ENCODE data around the gene MT1A. TPM values are rescaled to one million over a fixed set of nuclear protein-coding genes. Genes with fewer than 3 reads are reported as not detected.

Gene MT1A
- total and polyA plus RNA-seq, 2 donors (not counting 3 experiments of a cell fraction or from before 2014, with no cell fraction given) = 6.5 to 8.4 TPM

DNA sequence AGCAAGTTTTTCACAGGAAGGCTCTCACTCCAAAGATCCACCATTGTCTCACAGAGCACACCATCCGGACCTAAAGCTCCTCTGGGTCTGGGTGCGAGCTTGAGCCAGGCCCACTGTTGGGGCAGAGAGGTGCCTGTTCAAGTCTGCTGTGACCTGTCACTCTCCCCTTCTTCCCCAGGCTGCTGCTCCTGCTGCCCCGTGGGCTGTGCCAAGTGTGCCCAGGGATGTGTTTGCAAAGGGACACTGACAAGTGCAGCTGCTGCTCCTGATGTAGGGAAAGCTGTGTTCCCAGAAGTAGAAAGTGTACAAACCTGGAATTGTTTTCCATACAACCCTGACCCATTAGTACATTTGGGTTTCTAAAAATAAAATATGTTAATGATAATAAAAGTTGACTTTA lies 39.0 kb downstream of the MT1A start:
- dilution Hi-C loops (cut with MboI; ENCODE audit: extremely low pct_ligation_motif_present, low sequenced_read_pairs) = no loop called here
- H3K4me3 ChIP-seq (replicated peaks in 1 of 3; ENCODE audit: insufficient read depth in 1 of 3, low read depth in 1 of 3, low read length in 3 of 3) = no peak overlapping the region
- no peak overlapping the region for H2AFZ ChIP-seq (ENCODE audit: low read depth, low read length)
- no peaks in the 10 kb centered on the region for H3K9me3 ChIP-seq (replicated peaks; ENCODE audit: control insufficient read depth, insufficient read depth, low read length)
- no peaks in the 10 kb centered on the region for H4K20me1 ChIP-seq (replicated peaks; ENCODE audit: control insufficient read depth, extremely low read depth, insufficient read depth, low read length)
- TF ChIP-seq, protein P1, sequence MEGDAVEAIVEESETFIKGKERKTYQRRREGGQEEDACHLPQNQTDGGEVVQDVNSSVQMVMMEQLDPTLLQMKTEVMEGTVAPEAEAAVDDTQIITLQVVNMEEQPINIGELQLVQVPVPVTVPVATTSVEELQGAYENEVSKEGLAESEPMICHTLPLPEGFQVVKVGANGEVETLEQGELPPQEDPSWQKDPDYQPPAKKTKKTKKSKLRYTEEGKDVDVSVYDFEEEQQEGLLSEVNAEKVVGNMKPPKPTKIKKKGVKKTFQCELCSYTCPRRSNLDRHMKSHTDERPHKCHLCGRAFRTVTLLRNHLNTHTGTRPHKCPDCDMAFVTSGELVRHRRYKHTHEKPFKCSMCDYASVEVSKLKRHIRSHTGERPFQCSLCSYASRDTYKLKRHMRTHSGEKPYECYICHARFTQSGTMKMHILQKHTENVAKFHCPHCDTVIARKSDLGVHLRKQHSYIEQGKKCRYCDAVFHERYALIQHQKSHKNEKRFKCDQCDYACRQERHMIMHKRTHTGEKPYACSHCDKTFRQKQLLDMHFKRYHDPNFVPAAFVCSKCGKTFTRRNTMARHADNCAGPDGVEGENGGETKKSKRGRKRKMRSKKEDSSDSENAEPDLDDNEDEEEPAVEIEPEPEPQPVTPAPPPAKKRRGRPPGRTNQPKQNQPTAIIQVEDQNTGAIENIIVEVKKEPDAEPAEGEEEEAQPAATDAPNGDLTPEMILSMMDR (IDR thresholded peaks at IDR 0.05; ENCODE audit: extremely low read depth in 1 of 2, insufficient read depth in 1 of 2, low read depth in 1 of 2, low read length in 2 of 2) = no peak
- TF ChIP-seq POLR2AphosphoS5 (IDR thresholded peaks at IDR 0.05; ENCODE audit: insufficient read depth, low read depth, low read length) (no peak), GATA2 (IDR thresholded peaks at IDR 0.05; ENCODE audit: insufficient read depth, insufficient read length, low read depth, low read length) (no peak), POLR2A (IDR thresholded peaks at IDR 0.05; ENCODE audit: low read depth, low read length) (no peak), MYC (IDR thresholded peaks at IDR 0.05; ENCODE audit: low read depth, low read length) (no peak)
- ChIA-PET CTCF (interaction anchor here (0.9 to 2.5 kb wide), 5 partner anchors 19 to 112 kb away, joined by 3 to 22 read pairs (median 4); no protein-coding TSS in a partner anchor), POLR2A (no interaction called here)
- BruUV-seq (replicated peaks) = no TSS peak
- intact Hi-C loops (cut with micrococcal nuclease) = no loop called here
- no peak for DNase-seq (ENCODE audit: low read depth, low spot score)
- no peak overlapping the region for H3K4me2 ChIP-seq (ENCODE audit: insufficient read depth, low read length)
- H3K9ac ChIP-seq (replicated peaks; ENCODE audit: extremely low read depth, insufficient read depth, low read length) = no peak overlapping the region
- no peak for FAIRE-seq
- H3K27me3 ChIP-seq (ENCODE audit: control insufficient read depth in 2 of 2, insufficient read depth in 2 of 2, low read length in 2 of 2) = peaks cover 19 to 28% of the 10 kb centered on the region in 2 experiments
- no peaks in the 10 kb centered on the region for H3K79me2 ChIP-seq (ENCODE audit: control insufficient read depth, insufficient read depth, low read length)
- H3K27ac ChIP-seq (ENCODE audit: insufficient read depth, low read depth, low read length) = no peak overlapping the region
- peaks cover 5% of the 10 kb centered on the region for H3K4me1 ChIP-seq (ENCODE audit: control insufficient read depth, extremely low read depth, insufficient read depth, low read length)
- H3K36me3 ChIP-seq (ENCODE audit: control insufficient read depth in 2 of 2, extremely low read depth in 1 of 2, insufficient read depth in 2 of 2, low read length in 2 of 2) = no peaks in the 10 kb centered on the region
- no peaks in the 10 kb centered on the region for H3K9me1 ChIP-seq (replicated peaks; ENCODE audit: control insufficient read depth, extremely low read depth, insufficient read depth, low read length)

DNA sequence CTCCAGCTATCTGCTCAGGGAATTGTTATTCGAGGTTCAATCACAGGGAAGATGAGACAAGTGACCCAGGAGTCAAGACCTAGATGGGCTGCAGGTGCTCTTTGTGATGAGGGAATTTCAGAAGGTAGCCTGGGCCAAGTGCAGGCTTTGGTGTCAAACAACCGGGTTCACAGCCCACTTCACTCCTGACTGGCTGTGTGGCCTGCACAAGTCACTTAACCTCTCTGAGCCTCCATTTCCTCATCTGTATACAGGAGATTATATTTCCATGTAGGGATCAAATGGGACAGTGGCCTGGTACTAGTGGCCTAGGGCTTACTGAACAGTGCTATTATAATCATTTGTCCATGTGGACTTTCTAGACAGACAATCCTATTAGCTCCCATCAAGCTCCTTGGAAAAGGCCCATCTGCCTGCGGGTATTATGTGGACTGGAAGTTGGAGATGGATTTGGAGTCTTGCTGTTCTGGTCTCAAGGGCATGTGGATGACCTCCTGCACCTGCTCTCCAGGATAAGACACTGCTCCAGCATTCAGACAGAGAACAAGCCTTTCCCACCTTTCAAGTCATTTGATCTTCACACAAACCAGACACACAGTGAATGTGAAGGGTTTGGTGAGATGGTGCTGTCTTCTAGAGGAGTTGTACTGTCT lies 40.7 kb downstream of the MT1A start:
- no peak overlapping the region for H2AFZ ChIP-seq (ENCODE audit: low read depth, low read length)
- no peaks in the 10 kb centered on the region for H4K20me1 ChIP-seq (replicated peaks; ENCODE audit: control insufficient read depth, extremely low read depth, insufficient read depth, low read length)
- H3K36me3 ChIP-seq (ENCODE audit: control insufficient read depth in 2 of 2, extremely low read depth in 1 of 2, insufficient read depth in 2 of 2, low read length in 2 of 2) = no peaks in the 10 kb centered on the region
- no peak overlapping the region for H3K4me2 ChIP-seq (ENCODE audit: insufficient read depth, low read length)
- no peaks in the 10 kb centered on the region for H3K9me3 ChIP-seq (replicated peaks; ENCODE audit: control insufficient read depth, insufficient read depth, low read length)
- POLR2A ChIA-PET = no interaction called here
- H3K9me1 ChIP-seq (replicated peaks; ENCODE audit: control insufficient read depth, extremely low read depth, insufficient read depth, low read length) = no peaks in the 10 kb centered on the region
- intact Hi-C loops (cut with micrococcal nuclease) = no loop called here
- dilution Hi-C loops (cut with MboI; ENCODE audit: extremely low pct_ligation_motif_present, low sequenced_read_pairs) = no loop called here
- DNase-seq (ENCODE audit: low read depth, low spot score) (no peak), FAIRE-seq (no peak)
- no peak overlapping the region for H3K9ac ChIP-seq (replicated peaks; ENCODE audit: extremely low read depth, insufficient read depth, low read length)
- no peaks in the 10 kb centered on the region for H3K79me2 ChIP-seq (ENCODE audit: control insufficient read depth, insufficient read depth, low read length)
- H3K4me1 ChIP-seq (ENCODE audit: control insufficient read depth, extremely low read depth, insufficient read depth, low read length) = peaks cover 13% of the 10 kb centered on the region
- H3K4me3 ChIP-seq (replicated peaks in 1 of 3; ENCODE audit: insufficient read depth in 1 of 3, low read depth in 1 of 3, low read length in 3 of 3) = no peak overlapping the region
- CTCF ChIA-PET = interaction anchor here (1.1 kb wide), 1 partner anchor 103 kb away, joined by 3 read pairs; no protein-coding TSS in a partner anchor
- TF ChIP-seq EZH2 (IDR thresholded peaks at IDR 0.05; ENCODE audit: borderline replicate concordance, low read depth, low read length, severe bottlenecking) (no peak), POLR2A (IDR thresholded peaks at IDR 0.05; ENCODE audit: low read depth, low read length) (no peak), FOS (IDR thresholded peaks at IDR 0.05; ENCODE audit: borderline replicate concordance, insufficient read depth, low read length) (no peak), JUN (IDR thresholded peaks at IDR 0.05; ENCODE audit: borderline replicate concordance, insufficient read depth, insufficient read length, low read depth) (no peak), POLR2AphosphoS5 (IDR thresholded peaks at IDR 0.05; ENCODE audit: insufficient read depth, low read depth, low read length) (no peak), GATA2 (IDR thresholded peaks at IDR 0.05; ENCODE audit: insufficient read depth, insufficient read length, low read depth, low read length) (no peak), MYC (IDR thresholded peaks at IDR 0.05; ENCODE audit: low read depth, low read length) (no peak)
- TF ChIP-seq, protein P2, sequence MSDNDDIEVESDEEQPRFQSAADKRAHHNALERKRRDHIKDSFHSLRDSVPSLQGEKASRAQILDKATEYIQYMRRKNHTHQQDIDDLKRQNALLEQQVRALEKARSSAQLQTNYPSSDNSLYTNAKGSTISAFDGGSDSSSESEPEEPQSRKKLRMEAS (IDR thresholded peaks at IDR 0.05; ENCODE audit: insufficient read depth, insufficient read length) = no peak
- TF ChIP-seq, protein P1 (IDR thresholded peaks at IDR 0.05; ENCODE audit: extremely low read depth in 1 of 2, insufficient read depth in 1 of 2, low read depth in 1 of 2, low read length in 2 of 2) = no peak
- H3K27me3 ChIP-seq (ENCODE audit: control insufficient read depth in 2 of 2, insufficient read depth in 2 of 2, low read length in 2 of 2) = peaks cover 13 to 14% of the 10 kb centered on the region in 2 experiments
- no peak overlapping the region for H3K27ac ChIP-seq (ENCODE audit: insufficient read depth, low read depth, low read length)
- no TSS peak for BruUV-seq (replicated peaks)
